ENCODE data around the gene MYBBP1A.

DNA sequence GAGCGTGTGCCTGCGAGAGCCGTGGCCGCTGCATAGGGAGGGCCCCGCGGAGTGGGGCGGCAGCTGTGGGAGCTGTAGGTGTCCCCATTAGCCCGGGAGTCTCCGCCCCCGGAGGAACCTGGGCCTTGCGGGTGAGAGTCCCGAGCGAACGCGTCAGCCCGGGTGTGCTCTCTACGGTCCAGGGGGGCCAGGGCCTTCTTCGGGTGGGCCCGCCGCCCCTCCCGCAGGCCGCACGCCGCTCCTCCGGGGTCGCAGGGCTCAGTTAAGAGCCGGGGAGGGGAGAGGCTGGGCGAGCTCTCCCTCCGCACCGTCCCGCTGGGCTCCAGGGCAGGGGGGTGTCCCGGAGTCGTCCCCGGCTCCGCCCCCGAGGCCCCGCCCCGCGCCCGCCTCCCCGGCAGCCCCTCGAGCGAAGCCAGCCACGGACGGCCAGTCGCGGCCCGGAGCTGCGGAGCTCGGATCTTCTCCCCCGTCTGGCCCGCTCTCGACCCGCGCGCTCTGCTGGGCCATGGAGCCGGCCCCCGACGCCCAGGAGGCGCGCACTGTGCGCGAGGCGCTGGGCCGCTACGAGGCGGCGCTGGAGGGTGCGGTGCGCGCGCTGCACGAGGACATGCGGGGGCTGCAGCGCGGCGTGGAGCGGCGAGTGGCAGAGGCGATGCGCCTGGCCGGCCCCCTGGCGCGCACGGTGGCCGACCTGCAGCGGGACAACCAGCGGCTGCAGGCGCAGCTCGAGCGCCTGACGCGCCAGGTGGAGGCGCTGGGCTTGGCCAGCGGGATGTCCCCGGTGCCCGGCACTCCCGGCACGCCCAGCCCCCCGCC, 29.1 kb upstream of the MYBBP1A start, which contains the start of gene SMTNL2:
- TF ChIP-seq CTCF (IDR thresholded peaks at IDR 0.05; ENCODE audit: insufficient read depth, low read length) = no peak
- TF ChIP-seq POLR2AphosphoS5 (IDR thresholded peaks at IDR 0.05; ENCODE audit: low read depth) = no peak
